Ramos (cell line): ENCODE measurements around the gene NTMT1.
"Not testable (repeated sequence)": the region's sequence is repeated elsewhere in the genome, so short reads cannot be mapped to it uniquely, and the experiment has no call there.

ENCODE experiments used
- in situ Hi-C: fragments of 300-500 bp; cut with MboI; formaldehyde crosslinking; loops from one replicate; pipeline ENCODE4 v1.14.3; 2022; ENCODE audit warnings: low sequenced_read_pairs; ENCODE audit not compliant: unreplicated experiment

NTMT1 gene

GRCh38 chr9:129648092-129648763 is 22.3 kb downstream of the NTMT1 start:
- in situ Hi-C loops, result no loop called here

- in situ Hi-C loops, result no loop called here
Observed at GRCh38 chr9:129648764-129649115, 22.8 kb downstream of the NTMT1 start.

GRCh38 chr9:129649726-129650679 is 24.0 kb downstream of the NTMT1 start:
- in situ Hi-C loops, result loop anchor here (10.0 kb wide), 1 partner anchor 135 kb away; no protein-coding TSS in a partner anchor

GRCh38 chr9:129650680-129651235 is 24.8 kb downstream of the NTMT1 start:
- in situ Hi-C loops, result loop anchor here (10.0 kb wide), 1 partner anchor 134 kb away; no protein-coding TSS in a partner anchor

GRCh38 chr9:129653823-129654553 is 28.0 kb downstream of the NTMT1 start:
- in situ Hi-C loops, result loop anchor here (10.0 kb wide), 1 partner anchor 131 kb away; no protein-coding TSS in a partner anchor

- in situ Hi-C loops, result loop anchor here (10.0 kb wide), 1 partner anchor 130 kb away; no protein-coding TSS in a partner anchor
Observed at GRCh38 chr9:129654554-129655040, 28.6 kb downstream of the NTMT1 start.

- in situ Hi-C loops, result loop anchor here (10.0 kb wide), 1 partner anchor 130 kb away; no protein-coding TSS in a partner anchor
Observed at GRCh38 chr9:129655154-129655553, 29.2 kb downstream of the NTMT1 start.

GRCh38 chr9:129655696-129656095 is 29.7 kb downstream of the NTMT1 start:
- in situ Hi-C loops, result loop anchor here (10.0 kb wide), 1 partner anchor 129 kb away; no protein-coding TSS in a partner anchor

GRCh38 chr9:129656795-129657390 is 30.9 kb downstream of the NTMT1 start:
- in situ Hi-C loops, result loop anchor here (10.0 kb wide), 1 partner anchor 128 kb away; no protein-coding TSS in a partner anchor

- in situ Hi-C loops, result no loop called here
Observed at GRCh38 chr9:129661029-129661428, 35.1 kb downstream of the NTMT1 start.

- in situ Hi-C loops, result not testable (repeated sequence)
Observed at GRCh38 chr9:129662239-129662638, 36.3 kb downstream of the NTMT1 start.

GRCh38 chr9:129664746-129665388 is 38.9 kb downstream of the NTMT1 start:
- in situ Hi-C loops, result no loop called here

- in situ Hi-C loops, result no loop called here
Observed at GRCh38 chr9:129665389-129665775, 39.4 kb downstream of the NTMT1 start, which contains the start of gene PRRX2. TSS of gene PRRX2 (plus strand) at chr9:129665647. CDS start at chr9:129665868, 221 bp downstream.

GRCh38 chr9:129665814-129666520 is 40.0 kb downstream of the NTMT1 start:
- in situ Hi-C loops, result no loop called here

- in situ Hi-C loops, result no loop called here
Observed at GRCh38 chr9:129666575-129666974, 40.6 kb downstream of the NTMT1 start.

GRCh38 chr9:129667378-129667777 is 41.4 kb downstream of the NTMT1 start:
- in situ Hi-C loops, result no loop called here

- in situ Hi-C loops, result no loop called here
Observed at GRCh38 chr9:129667850-129668249, 41.9 kb downstream of the NTMT1 start.

- in situ Hi-C loops, result no loop called here
Observed at GRCh38 chr9:129669141-129669718, 43.3 kb downstream of the NTMT1 start.
